Measurements from ENCODE around the gene RGS17. TPM values are rescaled to one million over a fixed set of nuclear protein-coding genes. Genes with fewer than 3 reads are reported as not detected.

RGS17 gene
- total RNA-seq, 1 experiment from 2014 or later, result 3.2 TPM

DNA sequence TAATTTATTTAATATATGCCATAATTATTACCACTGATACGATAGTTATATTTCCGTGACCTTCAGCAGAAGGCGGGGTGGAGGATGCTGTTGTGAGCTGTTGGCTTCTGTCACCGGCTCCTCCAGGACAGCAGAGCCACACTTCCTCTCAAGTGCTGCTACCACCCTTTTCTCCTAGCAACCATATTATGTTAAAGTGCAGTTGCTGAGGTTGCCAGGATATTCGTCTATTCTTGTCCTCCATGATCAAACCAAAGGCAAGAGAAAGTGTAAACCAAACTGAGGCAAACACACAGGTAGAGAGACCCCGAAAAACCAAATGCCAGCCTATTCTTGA, 27.8 kb downstream of the RGS17 start:
- H3K79me1 ChIP-seq (ENCODE audit: insufficient read depth, low read depth, low read length, poor library complexity, severe bottlenecking), result no peaks in the 10 kb centered on the region
- H3K4me1 ChIP-seq (ENCODE audit: insufficient read depth, low read length), result no peaks in the 10 kb centered on the region; the same call in 1 of the 2 replicates
- H3K27me3 ChIP-seq (ENCODE audit: insufficient read depth, low read length), result no peaks in the 10 kb centered on the region
- H3K9ac ChIP-seq (ENCODE audit: extremely low read depth, insufficient read length, low read length), result no peak overlapping the region
- H3K14ac ChIP-seq (ENCODE audit: insufficient read depth, low read length), result no peak overlapping the region
- peaks cover 3% of the 10 kb centered on the region for H3K23me2 ChIP-seq (ENCODE audit: insufficient read length, low read depth, low read length, poor library complexity, severe bottlenecking)
- H3K4ac ChIP-seq (ENCODE audit: low read depth, low read length), result no peak overlapping the region
- no peak overlapping the region for H2AFZ ChIP-seq (ENCODE audit: low read length)
- H3T11ph ChIP-seq (ENCODE audit: low read length), result no peak overlapping the region
- no peak overlapping the region for H2BK120ac ChIP-seq (ENCODE audit: low read depth, low read length, poor library complexity, severe bottlenecking)
- no peak overlapping the region for H3K56ac ChIP-seq (ENCODE audit: insufficient read length, low read depth, low read length)
- H2AK5ac ChIP-seq (ENCODE audit: insufficient read length, low read length), result no peak overlapping the region
- H2BK5ac ChIP-seq (ENCODE audit: insufficient read length, low read length), result no peak overlapping the region
- H4K20me1 ChIP-seq (ENCODE audit: control insufficient read depth, insufficient read depth, insufficient read length), result no peaks in the 10 kb centered on the region
- no peak overlapping the region for H2BK20ac ChIP-seq (ENCODE audit: low read depth, low read length, poor library complexity, severe bottlenecking)
- DNase-seq, result no peak
- Mint-ChIP-seq H3K27me3 (ENCODE audit: low read depth) (no peaks in the 10 kb centered on the region), H3K4me1 (peaks cover 2 to 13% of the 10 kb centered on the region in 2 experiments), H3K4me3 (no peak overlapping the region), H3K27ac (peak overlapping the region in 2 of 3 experiments; percentile 29 to 32; a peak in 2 of 7 replicates), H3K36me3 (ENCODE audit: insufficient read depth in 1 of 3, low read depth in 3 of 3) (no peaks in the 10 kb centered on the region), H3K9me3 (no peaks in the 10 kb centered on the region)
- no peak overlapping the region for H2BK15ac ChIP-seq (ENCODE audit: low read depth, low read length)
- H3K79me2 ChIP-seq (ENCODE audit: insufficient read depth, low read length), result no peaks in the 10 kb centered on the region
- no peak overlapping the region for H3K18ac ChIP-seq (ENCODE audit: insufficient read length, low read depth, low read length)
- no peak overlapping the region for H3K27ac ChIP-seq (ENCODE audit: insufficient read length, low read depth, low read length)
- no peaks in the 10 kb centered on the region for H3K9me3 ChIP-seq (ENCODE audit: control insufficient read depth, low read depth, low read length)
- WGBS (ENCODE audit: extremely low coverage, insufficient read length, low lambda C conversion rate), result no CpG with 5 or more reads among the region's 6 CpGs
- TF ChIP-seq, protein P1, sequence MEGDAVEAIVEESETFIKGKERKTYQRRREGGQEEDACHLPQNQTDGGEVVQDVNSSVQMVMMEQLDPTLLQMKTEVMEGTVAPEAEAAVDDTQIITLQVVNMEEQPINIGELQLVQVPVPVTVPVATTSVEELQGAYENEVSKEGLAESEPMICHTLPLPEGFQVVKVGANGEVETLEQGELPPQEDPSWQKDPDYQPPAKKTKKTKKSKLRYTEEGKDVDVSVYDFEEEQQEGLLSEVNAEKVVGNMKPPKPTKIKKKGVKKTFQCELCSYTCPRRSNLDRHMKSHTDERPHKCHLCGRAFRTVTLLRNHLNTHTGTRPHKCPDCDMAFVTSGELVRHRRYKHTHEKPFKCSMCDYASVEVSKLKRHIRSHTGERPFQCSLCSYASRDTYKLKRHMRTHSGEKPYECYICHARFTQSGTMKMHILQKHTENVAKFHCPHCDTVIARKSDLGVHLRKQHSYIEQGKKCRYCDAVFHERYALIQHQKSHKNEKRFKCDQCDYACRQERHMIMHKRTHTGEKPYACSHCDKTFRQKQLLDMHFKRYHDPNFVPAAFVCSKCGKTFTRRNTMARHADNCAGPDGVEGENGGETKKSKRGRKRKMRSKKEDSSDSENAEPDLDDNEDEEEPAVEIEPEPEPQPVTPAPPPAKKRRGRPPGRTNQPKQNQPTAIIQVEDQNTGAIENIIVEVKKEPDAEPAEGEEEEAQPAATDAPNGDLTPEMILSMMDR (conservative IDR thresholded peaks at IDR 0.05), result no peak
- H4K8ac ChIP-seq (replicated peaks; ENCODE audit: insufficient read length, low read depth, low read length), result no peak overlapping the region
- no peak overlapping the region for H4K5ac ChIP-seq (ENCODE audit: insufficient read length, low read depth, low read length)
- no peak overlapping the region for H3K23ac ChIP-seq (ENCODE audit: insufficient read length, low read depth, low read length)
- H4K91ac ChIP-seq (ENCODE audit: insufficient read length, low read depth, low read length), result no peak overlapping the region
- H2BK12ac ChIP-seq (ENCODE audit: insufficient read length, low read depth, low read length), result no peak overlapping the region
- no peak overlapping the region for H3K4me2 ChIP-seq (ENCODE audit: insufficient read depth, insufficient read length, low read length)
